GM19193 (cell line): Measurements from ENCODE around the gene HAS3.

ENCODE experiments used
- POLR2A ChIP-seq: IDR thresholded peaks from 4 replicates; pipeline ENCODE4 v1.6.1; 2011; ENCODE audit not compliant: insufficient read depth, insufficient read length; ENCODE audit errors: extremely low read depth

The HAS3 gene

DNA sequence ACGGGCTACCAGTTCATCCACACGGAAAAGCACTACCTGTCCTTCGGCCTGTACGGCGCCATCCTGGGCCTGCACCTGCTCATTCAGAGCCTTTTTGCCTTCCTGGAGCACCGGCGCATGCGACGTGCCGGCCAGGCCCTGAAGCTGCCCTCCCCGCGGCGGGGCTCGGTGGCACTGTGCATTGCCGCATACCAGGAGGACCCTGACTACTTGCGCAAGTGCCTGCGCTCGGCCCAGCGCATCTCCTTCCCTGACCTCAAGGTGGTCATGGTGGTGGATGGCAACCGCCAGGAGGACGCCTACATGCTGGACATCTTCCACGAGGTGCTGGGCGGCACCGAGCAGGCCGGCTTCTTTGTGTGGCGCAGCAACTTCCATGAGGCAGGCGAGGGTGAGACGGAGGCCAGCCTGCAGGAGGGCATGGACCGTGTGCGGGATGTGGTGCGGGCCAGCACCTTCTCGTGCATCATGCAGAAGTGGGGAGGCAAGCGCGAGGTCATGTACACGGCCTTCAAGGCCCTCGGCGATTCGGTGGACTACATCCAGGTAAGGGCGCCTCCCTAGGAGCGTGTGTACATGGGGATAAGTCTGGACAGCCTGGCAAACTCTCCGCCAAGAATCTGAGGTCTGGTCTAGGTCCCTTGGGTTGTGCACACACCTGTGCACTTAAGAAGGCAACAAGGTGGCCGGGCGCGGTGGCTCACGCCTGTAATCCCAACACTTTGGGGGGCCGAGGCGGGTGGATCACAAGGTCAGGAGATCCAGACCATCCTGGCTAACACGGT is 4.2 kb downstream of the HAS3 start:
- no peak for TF ChIP-seq POLR2A

DNA sequence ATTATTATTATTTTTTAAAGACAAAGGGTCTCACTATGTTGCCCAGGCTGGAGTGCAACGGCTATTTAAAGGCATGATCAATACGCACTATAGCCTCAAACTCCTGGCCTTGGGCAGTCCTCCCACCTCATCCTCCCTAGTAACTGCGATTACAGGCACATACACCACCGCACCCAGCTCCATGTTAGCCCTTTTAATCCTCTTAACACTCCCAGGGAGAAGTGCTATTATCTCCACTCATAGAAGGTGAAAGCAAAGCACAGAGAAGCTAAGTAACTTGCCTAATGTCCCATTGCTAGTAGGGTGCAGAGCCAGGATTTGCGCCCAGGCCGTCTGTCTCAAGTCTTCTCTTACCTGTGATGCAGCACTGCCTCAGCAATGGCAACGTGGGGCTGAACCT is 5.0 kb downstream of the HAS3 start:
- TF ChIP-seq POLR2A, result no peak

DNA sequence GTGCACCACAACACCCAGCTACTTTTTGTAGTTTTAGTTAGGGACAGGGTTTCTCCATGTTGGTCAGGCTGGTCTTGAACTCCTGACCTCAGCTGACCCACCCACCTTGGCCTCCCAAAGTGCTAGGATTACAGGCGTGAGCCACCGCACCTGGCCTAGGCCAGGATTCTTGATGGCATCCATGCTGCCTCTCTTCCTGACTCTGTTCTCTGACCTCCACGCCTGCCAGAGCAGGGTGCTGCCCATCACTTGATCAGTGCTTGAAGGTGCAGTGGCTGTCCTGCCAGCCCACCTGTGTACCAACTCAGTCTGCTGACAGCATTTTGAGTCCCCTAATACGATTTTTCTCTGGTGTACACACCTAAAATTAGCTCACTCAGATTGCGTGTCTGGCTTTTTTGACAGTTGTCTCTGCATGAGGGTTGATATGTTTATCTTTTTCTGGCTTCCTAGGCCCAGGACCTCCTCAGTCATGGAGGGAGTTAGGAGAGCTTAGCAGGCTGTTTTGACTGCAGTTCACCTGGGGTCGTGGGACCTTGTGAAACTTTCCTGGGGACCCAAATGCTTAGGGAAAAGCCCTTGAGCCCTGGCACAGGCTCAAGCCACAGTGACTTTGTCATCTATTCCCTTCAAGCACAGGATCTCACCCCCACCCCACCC is 5.9 kb downstream of the HAS3 start:
- no peak for TF ChIP-seq POLR2A

DNA sequence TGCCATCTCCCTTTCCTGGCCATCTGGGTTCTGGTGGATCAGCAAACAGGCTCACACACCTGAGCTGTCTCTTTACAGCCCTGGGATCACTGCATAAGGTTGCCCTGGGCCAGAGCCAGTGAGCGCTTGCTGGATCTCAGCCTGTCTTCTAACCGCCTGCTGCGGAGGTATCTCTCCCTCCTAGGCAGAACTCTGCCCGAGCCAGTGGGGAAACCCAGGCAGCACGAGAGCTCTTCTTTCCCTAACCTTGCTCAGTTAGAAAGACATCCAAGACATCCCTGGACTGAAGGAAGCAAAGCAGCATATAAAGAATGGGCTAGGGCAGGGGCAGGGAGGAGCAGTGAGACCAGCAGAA is 6.4 kb downstream of the HAS3 start:
- no peak for TF ChIP-seq POLR2A

DNA sequence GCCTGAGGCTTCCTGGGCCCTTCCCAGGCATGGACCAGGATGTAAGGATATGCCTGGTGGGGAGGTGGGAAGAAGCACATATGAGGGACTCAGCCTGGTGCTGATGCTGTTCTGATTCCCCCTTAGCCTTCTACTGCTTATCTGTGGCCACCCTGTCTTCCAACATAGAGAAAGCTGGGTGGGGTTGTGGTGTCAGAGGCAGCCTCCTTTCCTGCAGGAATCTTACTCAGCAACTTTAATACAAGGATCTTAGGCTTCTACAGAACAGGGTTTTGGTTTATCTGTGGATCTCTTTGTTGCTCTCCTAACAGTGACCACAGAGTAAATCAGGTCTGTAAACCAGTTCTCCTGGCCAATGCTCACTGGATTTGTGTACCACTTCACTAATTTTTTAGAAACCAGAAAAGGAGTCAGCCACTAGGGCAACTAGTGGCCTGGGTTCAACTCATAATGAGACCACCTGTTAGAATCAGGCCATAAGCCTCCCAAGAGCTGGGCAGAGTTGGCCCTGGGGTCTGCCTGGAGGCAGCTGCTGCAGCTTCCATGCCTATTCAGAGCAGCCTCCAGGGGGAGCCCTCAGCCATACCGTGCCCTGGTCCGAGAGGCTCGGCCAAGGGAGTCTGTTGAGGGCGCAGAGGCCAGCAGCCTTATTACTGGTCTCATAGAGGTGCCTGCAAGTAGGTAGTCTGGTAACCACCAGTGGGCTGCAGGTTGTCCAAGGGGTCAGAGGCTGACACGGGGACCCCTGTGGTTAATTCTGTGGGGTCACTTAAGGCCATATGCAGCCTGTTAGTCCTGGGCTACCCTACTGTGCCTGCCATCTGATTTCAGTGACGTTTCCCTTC is 7.1 kb downstream of the HAS3 start:
- no peak for TF ChIP-seq POLR2A

DNA sequence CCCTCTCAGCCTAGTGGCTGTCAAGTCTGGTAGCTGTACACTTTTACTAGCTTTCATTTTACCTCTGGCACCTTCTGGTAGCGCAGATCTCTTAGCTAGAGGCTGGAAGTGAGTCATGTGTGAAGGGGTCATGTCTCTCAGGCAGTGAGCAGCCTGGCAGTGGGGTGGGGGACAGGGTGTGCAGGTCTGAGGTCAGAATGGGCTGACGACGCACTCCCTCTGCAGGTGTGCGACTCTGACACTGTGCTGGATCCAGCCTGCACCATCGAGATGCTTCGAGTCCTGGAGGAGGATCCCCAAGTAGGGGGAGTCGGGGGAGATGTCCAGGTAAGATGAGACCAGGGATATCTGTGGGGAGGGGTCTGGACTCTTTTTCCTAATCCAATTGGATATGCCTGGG is 7.8 kb downstream of the HAS3 start:
- no peak for TF ChIP-seq POLR2A

DNA sequence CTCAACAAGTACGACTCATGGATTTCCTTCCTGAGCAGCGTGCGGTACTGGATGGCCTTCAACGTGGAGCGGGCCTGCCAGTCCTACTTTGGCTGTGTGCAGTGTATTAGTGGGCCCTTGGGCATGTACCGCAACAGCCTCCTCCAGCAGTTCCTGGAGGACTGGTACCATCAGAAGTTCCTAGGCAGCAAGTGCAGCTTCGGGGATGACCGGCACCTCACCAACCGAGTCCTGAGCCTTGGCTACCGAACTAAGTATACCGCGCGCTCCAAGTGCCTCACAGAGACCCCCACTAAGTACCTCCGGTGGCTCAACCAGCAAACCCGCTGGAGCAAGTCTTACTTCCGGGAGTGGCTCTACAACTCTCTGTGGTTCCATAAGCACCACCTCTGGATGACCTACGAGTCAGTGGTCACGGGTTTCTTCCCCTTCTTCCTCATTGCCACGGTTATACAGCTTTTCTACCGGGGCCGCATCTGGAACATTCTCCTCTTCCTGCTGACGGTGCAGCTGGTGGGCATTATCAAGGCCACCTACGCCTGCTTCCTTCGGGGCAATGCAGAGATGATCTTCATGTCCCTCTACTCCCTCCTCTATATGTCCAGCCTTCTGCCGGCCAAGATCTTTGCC is 9.0 kb downstream of the HAS3 start:
- TF ChIP-seq POLR2A, result no peak

DNA sequence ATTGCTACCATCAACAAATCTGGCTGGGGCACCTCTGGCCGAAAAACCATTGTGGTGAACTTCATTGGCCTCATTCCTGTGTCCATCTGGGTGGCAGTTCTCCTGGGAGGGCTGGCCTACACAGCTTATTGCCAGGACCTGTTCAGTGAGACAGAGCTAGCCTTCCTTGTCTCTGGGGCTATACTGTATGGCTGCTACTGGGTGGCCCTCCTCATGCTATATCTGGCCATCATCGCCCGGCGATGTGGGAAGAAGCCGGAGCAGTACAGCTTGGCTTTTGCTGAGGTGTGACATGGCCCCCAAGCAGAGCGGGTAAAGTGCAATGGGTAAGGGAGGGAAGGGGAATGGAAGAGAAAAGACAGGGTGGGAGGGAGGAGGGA is 9.5 kb downstream of the HAS3 start:
- TF ChIP-seq POLR2A, result no peak

DNA sequence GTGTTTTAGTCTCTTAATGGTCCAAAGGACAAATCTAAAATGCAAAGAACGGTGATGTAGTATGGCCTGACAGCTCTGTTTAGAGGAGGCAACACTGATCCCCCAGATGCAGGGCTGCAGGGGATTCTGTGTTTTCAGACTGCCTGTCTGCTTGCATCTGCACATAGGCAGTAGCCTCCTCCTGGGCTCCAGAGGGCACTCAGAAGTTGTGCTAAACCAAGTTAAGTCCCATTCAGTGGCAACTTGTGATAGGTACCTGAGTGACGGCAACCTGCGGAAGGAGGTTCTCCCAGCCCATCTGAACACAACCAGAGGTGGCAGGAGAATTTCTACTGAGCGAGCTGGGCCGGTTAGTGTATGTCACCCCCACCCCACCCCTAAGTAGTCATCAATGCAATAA is 9.9 kb downstream of the HAS3 start:
- TF ChIP-seq POLR2A, result no peak

DNA sequence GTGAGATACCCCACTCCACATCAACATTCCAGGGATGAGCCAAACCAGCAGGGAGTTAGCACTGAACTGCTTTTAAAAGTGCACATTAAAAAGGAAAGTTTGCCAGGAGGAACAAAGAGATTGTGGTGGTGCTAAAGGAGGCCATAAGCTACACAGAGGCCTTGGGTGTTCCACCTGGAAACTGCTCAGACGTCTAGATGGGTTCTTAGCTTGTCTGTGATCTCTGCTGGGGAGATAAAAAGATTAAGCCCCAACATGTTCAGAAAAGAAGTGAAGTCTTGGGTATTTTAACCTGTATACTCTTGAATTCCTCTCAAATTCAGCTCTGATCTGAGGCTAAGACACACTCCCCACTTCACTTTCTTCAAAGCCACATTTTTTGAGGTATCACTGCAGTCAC is 10.4 kb downstream of the HAS3 start:
- no peak for TF ChIP-seq POLR2A

DNA sequence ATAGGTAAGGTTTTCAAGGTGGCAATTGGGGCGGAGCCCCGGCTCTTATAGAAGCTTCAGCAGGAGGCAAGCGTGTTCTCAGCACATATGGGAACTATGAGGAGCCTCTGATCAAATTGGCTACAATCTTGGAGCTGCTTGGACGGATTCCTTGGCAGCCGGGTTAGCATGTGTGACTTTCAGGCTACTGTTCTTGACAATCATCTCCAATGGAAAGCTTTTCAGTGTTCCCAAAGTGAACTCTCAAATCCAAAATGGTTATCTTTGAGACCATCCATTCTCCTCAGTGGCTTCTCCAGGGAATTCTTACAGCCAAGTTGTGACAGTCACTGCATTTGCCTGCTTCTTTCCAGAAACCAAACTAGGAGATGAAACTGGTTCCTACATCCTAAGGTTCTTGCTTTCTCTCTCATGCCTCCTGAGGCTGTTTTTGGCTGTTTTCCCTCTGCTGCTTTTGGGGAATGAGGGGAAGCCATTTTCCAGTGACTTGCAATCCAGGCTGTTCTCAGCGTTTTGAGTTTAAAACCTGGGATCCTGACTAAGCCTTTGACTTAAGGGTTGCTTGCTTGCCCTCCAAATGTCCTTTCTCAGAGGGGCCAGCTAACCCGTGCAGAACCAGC is 10.9 kb downstream of the HAS3 start:
- no peak for TF ChIP-seq POLR2A

DNA sequence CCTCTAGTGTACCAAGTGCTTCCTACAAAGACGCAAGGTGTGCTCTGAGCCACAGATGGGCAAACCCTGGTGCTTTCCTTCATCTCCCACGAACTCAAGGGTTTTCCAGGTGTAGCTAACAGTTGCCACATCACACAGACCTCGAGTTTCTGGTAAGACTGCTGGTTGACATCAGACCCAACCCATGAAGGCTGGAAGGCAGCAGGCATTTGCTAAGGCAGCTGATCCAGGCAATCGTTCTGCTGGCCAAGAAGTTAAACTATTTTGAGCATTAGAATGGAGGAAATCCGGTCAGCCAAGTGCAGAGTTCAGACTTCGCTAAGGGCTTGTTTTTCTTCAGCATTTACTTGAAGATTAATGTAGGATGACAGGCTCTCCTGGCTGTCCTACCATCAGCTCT is 11.5 kb downstream of the HAS3 start:
- TF ChIP-seq POLR2A, result no peak

DNA sequence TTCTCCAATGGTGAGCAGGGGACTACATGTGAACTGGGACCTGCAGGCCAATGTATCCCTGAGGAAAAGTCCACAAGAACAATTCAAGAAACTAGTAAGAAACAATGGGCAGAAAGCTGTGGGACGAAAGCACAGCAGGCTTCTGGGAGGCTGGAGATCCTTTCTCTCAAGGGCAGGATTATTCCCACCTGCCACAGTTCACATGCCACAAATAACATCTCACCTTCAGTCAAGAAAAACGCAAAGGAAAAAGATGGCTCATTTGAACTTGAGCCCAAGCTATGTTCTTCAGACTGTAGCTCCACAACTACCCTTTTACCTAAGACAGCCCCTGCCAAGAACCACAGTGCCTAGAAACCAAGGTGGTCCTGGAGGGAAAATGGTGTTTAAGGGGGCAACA is 13.0 kb downstream of the HAS3 start:
- TF ChIP-seq POLR2A, result no peak

DNA sequence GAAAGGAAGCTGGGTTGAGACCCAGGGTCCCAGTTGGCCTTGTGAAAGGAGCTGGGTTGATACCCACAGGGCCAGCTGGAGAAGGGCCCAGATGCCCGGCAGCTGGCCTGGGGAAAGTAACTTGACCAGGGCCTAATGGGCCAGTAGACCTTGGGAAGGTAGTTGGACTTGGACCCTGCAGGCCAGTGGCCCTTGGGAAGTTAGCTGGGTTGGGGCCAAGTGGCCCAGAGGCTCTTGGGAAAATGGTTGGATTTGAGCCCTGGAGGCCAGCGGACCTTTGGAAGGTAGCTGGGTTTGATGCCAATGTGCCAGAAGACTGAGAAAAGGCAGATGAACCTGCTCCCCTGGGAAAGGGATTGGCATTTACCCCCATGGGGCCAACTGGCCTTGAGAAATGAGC is 13.5 kb downstream of the HAS3 start:
- TF ChIP-seq POLR2A, result no peak

DNA sequence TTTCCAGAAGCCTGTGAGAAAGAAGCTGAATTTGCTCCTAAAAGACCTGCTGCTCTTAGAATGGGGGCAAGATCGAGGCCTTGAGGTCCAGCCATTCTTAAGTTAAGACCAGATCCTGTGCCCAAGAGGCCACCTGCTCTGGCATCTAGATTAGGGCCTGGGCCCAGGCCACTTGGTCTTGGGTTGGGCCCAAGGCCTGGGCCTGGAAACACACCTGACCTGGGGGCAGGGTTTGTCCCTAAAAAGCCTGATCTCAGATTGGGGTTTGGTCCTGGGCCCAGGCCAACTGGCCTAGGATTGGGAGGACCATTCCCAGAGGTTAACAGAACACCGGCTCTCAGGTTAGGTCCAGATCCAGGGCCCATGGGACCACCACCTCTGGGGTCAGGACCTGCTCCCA is 14.1 kb downstream of the HAS3 start:
- TF ChIP-seq POLR2A, result no peak
